HTERT RPE-1 (cell line): Measurements from ENCODE around the gene CDKN2AIP.
"Not testable (repeated sequence)": the region's sequence is repeated elsewhere in the genome, so short reads cannot be mapped to it uniquely, and the experiment has no call there.

Experiments
- in situ Hi-C: fragments of 300-500 bp; cut with MboI; formaldehyde crosslinking; loops from 4 replicates; pipeline ENCODE4 v1.14.3; 2020; ENCODE audit warnings: low sequenced_read_pairs

Gene CDKN2AIP

GRCh38 chr4:183445097-183445428, 627 bp downstream of the CDKN2AIP start:
- in situ Hi-C loops: no loop called here

- in situ Hi-C loops: no loop called here
Observed at GRCh38 chr4:183447646-183448045, 3.2 kb downstream of the CDKN2AIP start.

- in situ Hi-C loops: no loop called here
Observed at GRCh38 chr4:183448436-183448835, 4.0 kb downstream of the CDKN2AIP start.

- in situ Hi-C loops: no loop called here
Observed at GRCh38 chr4:183449193-183449882, 4.9 kb downstream of the CDKN2AIP start.

GRCh38 chr4:183450108-183450507, 5.7 kb downstream of the CDKN2AIP start:
- in situ Hi-C loops: no loop called here

- in situ Hi-C loops: no loop called here
Observed at GRCh38 chr4:183455431-183456195, 11.2 kb downstream of the CDKN2AIP start.

GRCh38 chr4:183458005-183458404, 13.6 kb downstream of the CDKN2AIP start:
- in situ Hi-C loops: no loop called here

- in situ Hi-C loops: not testable (repeated sequence)
Observed at GRCh38 chr4:183463903-183464619, 19.6 kb downstream of the CDKN2AIP start.

GRCh38 chr4:183465879-183466278, 21.4 kb downstream of the CDKN2AIP start:
- in situ Hi-C loops: not testable (repeated sequence)

- in situ Hi-C loops: no loop called here
Observed at GRCh38 chr4:183467246-183467645, 22.8 kb downstream of the CDKN2AIP start.

- in situ Hi-C loops: no loop called here
Observed at GRCh38 chr4:183468210-183469095, 24.0 kb downstream of the CDKN2AIP start.

- in situ Hi-C loops: no loop called here
Observed at GRCh38 chr4:183469285-183469684, 24.8 kb downstream of the CDKN2AIP start.

- in situ Hi-C loops: no loop called here
Observed at GRCh38 chr4:183469936-183470335, 25.5 kb downstream of the CDKN2AIP start.

GRCh38 chr4:183470821-183471220, 26.4 kb downstream of the CDKN2AIP start:
- in situ Hi-C loops: no loop called here

- in situ Hi-C loops: no loop called here
Observed at GRCh38 chr4:183471946-183472708, 27.7 kb downstream of the CDKN2AIP start.

- in situ Hi-C loops: no loop called here
Observed at GRCh38 chr4:183478123-183478522, 33.7 kb downstream of the CDKN2AIP start.

GRCh38 chr4:183478926-183479325, 34.5 kb downstream of the CDKN2AIP start:
- in situ Hi-C loops: no loop called here

GRCh38 chr4:183482515-183483095, 38.2 kb downstream of the CDKN2AIP start:
- in situ Hi-C loops: not testable (repeated sequence)

- in situ Hi-C loops: no loop called here
Observed at GRCh38 chr4:183483997-183484396, 39.6 kb downstream of the CDKN2AIP start.
